SK-N-SH treated with all-trans-retinoic acid at 6 μM for 48 hours (cell line): ENCODE data around the gene BICRAL.
A peak's percentile ranks its signal among the peaks of the same experiment; 100 is the strongest.

Experiments
- ATAC-seq: fragments of 200-7000 bp; cut with Tn5 transposase; 3 replicates; pipeline ENCODE4 v1.9.1; 2020; ENCODE audit warnings: mild to moderate bottlenecking, moderate library complexity
- ARNTL ChIP-seq: fragments of 450-650 bp; formaldehyde crosslinking; IDR thresholded peaks from 2 replicates; pipeline ENCODE4 v1.5.0; 2020; ENCODE audit warnings: low read depth, mild to moderate bottlenecking, moderate library complexity, borderline replicate concordance
- BACH2 ChIP-seq: fragments of 250-450 bp; sonication (Bioruptor Pico); IDR thresholded peaks from 2 replicates; pipeline ENCODE4 v1.9.0; 2021; ENCODE audit warnings: mild to moderate bottlenecking, borderline replicate concordance
- CREB5 ChIP-seq: fragments of 250-450 bp; sonication (Bioruptor Pico); IDR thresholded peaks from 2 replicates; pipeline ENCODE4 v1.5.1; 2020; ENCODE audit warnings: low read depth, mild to moderate bottlenecking, moderate library complexity
- CSDC2 ChIP-seq: fragments of 250-450 bp; sonication (Bioruptor Pico); IDR thresholded peaks from 2 replicates; pipeline ENCODE4 v1.5.0; 2020; ENCODE audit warnings: mild to moderate bottlenecking, moderate library complexity
- CSRNP3 ChIP-seq: fragments of 250-450 bp; sonication (Bioruptor Pico); IDR thresholded peaks from 2 replicates; pipeline ENCODE4 v1.5.1; 2021; ENCODE audit warnings: mild to moderate bottlenecking, moderate library complexity
- ESRRG ChIP-seq: fragments of 250-450 bp; sonication (Bioruptor Pico); IDR thresholded peaks from 2 replicates; pipeline ENCODE4 v1.6.1; 2021; ENCODE audit warnings: mild to moderate bottlenecking
- GLIS3 ChIP-seq: fragments of 250-450 bp; sonication (Bioruptor Pico); IDR thresholded peaks from 2 replicates; pipeline ENCODE4 v1.5.0; 2020; ENCODE audit warnings: mild to moderate bottlenecking, moderate library complexity
- OSR1 ChIP-seq: fragments of 250-450 bp; sonication (Bioruptor Pico); IDR thresholded peaks from 2 replicates; pipeline ENCODE4 v1.8.0; 2022; ENCODE audit warnings: moderate library complexity, mild to moderate bottlenecking, inconsistent platforms
- POU6F1 ChIP-seq: fragments of 250-450 bp; sonication (Bioruptor Pico); IDR thresholded peaks from 2 replicates; pipeline ENCODE4 v1.8.0; 2021; ENCODE audit warnings: low read depth, mild to moderate bottlenecking, moderate library complexity, borderline replicate concordance
- PPARA ChIP-seq: fragments of 250-450 bp; sonication (Bioruptor Pico); IDR thresholded peaks from 2 replicates; pipeline ENCODE4 v1.5.0; 2020; ENCODE audit warnings: mild to moderate bottlenecking, borderline replicate concordance
- RARB ChIP-seq: fragments of 250-450 bp; sonication (Bioruptor Pico); IDR thresholded peaks from 2 replicates; pipeline ENCODE4 v1.8.0; 2021; ENCODE audit warnings: mild to moderate bottlenecking, moderate library complexity
- SNAI2 ChIP-seq: fragments of 250-450 bp; sonication (Bioruptor Pico); IDR thresholded peaks from 2 replicates; pipeline ENCODE4 v1.5.0; 2020; ENCODE audit warnings: mild to moderate bottlenecking, moderate library complexity
- TCF4 ChIP-seq: fragments of 250-450 bp; sonication (Bioruptor Pico); IDR thresholded peaks from 2 replicates; pipeline ENCODE4 v1.8.0; 2021; ENCODE audit warnings: mild to moderate bottlenecking, moderate library complexity, borderline replicate concordance
- ZC3H10 ChIP-seq: fragments of 250-450 bp; sonication (Bioruptor Pico); IDR thresholded peaks from 2 replicates; pipeline ENCODE4 v1.5.1; 2021; ENCODE audit warnings: mild to moderate bottlenecking, moderate library complexity
- ZFP30 ChIP-seq: fragments of 450-650 bp; formaldehyde crosslinking; IDR thresholded peaks from 2 replicates; pipeline ENCODE4 v1.5.0; 2022; ENCODE audit warnings: mild to moderate bottlenecking, moderate library complexity
- ZNF565 ChIP-seq: fragments of 450-650 bp; formaldehyde crosslinking; conservative IDR thresholded peaks from 2 replicates; pipeline ENCODE4 v1.5.0; 2020; ENCODE audit warnings: low read depth, mild to moderate bottlenecking, moderate library complexity
- ZNF70 ChIP-seq: fragments of 450-650 bp; formaldehyde crosslinking; IDR thresholded peaks from 2 replicates; pipeline ENCODE4 v1.5.0; 2020; ENCODE audit warnings: mild to moderate bottlenecking, moderate library complexity
- TF ChIP-seq, protein P1 (sequence below): fragments of 250-450 bp; sonication (Bioruptor Pico); IDR thresholded peaks from 2 replicates; pipeline ENCODE4 v1.8.0; 2020; ENCODE audit warnings: mild to moderate bottlenecking, moderate library complexity, borderline replicate concordance

The BICRAL gene

DNA sequence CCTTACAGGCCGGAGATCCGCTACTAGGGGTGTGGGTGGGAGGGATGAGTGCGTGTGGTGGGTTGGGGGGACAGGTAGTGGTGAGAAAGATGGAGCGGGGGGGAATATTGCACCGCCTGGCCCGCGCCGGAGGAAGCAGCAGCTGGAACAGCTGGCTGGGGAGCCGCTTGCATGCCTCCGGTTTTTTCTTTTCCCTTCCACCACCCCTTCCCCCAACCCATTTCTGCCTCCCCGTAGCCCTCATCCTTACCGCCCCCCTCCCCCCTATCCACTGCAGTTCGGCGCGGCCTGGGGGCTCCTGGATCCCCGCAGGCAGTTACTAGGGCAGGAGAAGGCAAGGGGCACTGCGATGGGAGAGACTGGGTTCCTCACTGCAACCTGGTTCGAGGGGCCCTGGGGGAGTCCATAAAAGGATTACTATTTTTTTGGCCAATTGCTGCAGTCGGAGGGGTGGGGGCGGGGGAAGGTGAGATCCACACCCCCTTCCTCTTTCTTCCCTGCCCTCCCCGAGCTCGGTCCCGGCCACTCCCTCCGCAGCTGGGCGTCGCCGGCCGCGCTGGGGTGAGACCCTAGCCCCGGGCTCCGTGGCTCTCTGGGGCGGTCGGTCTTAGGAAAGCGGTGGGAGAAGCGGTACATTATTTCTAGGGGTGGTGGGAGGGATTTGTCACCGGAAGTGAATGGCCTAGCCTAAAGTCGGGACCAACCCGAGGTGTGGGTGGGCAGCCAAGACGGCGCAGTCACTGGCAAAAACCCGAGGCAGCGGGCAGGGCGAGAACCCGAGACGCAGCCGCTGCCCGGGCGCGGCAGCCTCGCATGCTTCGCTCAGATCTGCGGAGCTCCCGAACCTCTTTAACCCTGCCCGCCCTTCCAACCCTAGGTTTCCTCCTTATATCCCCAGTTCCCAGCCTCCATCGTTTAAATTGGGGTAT, 35.1 kb upstream of the BICRAL start:
- TF ChIP-seq GLIS3 (0 out of 2 replicates have a peak, but pooled peaks have one; percentile 47), CSRNP3 (CRISPR knock-in tag) (0 out of 2 replicates have a peak, but pooled peaks have one; percentile 18), ZFP30 (no peak)
- ATAC-seq, result peak; percentile 75

DNA sequence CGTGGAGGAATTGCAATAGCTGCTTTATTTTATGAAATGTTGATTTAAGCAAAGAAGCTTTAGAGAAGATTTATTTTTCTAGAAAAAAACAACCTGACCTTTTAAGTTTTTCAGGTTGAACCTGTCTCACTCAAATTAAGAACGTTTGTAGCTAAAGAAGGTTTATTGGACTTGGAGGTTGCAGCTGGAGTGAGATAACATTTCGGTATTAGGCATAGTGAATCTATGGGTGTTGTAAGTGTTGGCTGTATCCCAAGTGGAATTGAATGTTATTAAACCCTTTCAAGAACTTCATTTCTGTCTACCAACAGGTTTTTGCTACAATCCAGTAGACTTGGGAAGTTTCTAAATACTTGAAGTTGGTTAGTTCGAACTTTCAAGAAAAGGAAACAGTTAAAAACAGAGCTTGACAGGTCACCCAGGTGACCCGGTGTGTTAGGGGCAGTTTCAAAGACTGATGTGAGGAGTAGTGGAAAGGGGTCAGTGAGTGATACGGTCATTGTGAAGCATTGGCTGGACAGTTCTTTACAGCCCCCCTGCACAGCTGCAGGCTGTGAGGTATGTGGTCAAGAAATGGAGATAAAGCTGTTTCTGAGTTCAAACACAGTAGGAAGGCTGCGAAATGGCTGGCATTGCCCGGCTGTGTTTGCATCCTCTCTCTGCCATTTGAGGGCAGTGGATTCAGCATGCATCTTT, 33.5 kb upstream of the BICRAL start:
- ATAC-seq, result no peak
- no peak for TF ChIP-seq SNAI2 (CRISPR knock-in tag)
- no peak for TF ChIP-seq ZNF565 (CRISPR knock-in tag)
- TF ChIP-seq, protein P1, sequence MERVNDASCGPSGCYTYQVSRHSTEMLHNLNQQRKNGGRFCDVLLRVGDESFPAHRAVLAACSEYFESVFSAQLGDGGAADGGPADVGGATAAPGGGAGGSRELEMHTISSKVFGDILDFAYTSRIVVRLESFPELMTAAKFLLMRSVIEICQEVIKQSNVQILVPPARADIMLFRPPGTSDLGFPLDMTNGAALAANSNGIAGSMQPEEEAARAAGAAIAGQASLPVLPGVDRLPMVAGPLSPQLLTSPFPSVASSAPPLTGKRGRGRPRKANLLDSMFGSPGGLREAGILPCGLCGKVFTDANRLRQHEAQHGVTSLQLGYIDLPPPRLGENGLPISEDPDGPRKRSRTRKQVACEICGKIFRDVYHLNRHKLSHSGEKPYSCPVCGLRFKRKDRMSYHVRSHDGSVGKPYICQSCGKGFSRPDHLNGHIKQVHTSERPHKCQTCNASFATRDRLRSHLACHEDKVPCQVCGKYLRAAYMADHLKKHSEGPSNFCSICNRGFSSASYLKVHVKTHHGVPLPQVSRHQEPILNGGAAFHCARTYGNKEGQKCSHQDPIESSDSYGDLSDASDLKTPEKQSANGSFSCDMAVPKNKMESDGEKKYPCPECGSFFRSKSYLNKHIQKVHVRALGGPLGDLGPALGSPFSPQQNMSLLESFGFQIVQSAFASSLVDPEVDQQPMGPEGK (CRISPR knock-in tag), result no peak
- TF ChIP-seq CREB5 (CRISPR knock-in tag), result no peak

DNA sequence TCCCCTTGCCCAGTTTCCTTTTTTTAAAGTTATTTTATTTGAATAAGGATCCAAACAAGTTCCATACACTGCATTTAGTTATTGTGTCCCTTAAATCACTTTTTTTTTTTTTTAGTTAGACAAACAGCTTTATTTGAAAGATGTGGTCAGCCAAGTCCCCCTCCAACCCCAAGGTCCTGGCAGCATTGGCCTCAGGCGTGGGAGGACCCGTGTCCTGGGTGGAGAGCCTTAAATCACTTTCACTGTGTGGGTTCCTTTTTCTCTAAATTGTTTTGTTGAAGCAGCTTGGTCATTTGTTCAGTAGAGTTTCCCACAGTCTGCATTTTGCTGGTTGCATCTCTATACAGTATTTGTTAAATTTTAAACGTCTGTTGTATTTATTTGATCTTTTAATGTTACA, 30.8 kb upstream of the BICRAL start:
- no peak for ATAC-seq

GRCh38 chr6:42754759-42755158, 27.1 kb upstream of the BICRAL start:
- TF ChIP-seq POU6F1, result no peak
- no peak for TF ChIP-seq CSDC2 (CRISPR knock-in tag)

More for the DNA sequence above, 30.8 kb upstream of the BICRAL start:
- no peak for TF ChIP-seq TCF4 (CRISPR knock-in tag)
- TF ChIP-seq ZFP30, result no peak
- no peak for TF ChIP-seq BACH2
- TF ChIP-seq ARNTL (CRISPR knock-in tag), result no peak
- TF ChIP-seq PPARA (CRISPR knock-in tag), result no peak
- TF ChIP-seq CSDC2 (CRISPR knock-in tag), result no peak
- no peak for TF ChIP-seq RARB (CRISPR knock-in tag)
- no peak for TF ChIP-seq POU6F1
- no peak for TF ChIP-seq SNAI2 (CRISPR knock-in tag)
- no peak for TF ChIP-seq ZNF70
- TF ChIP-seq ZC3H10 (CRISPR knock-in tag), result no peak
- no peak for TF ChIP-seq OSR1
- TF ChIP-seq, protein P1 (CRISPR knock-in tag), result no peak
- TF ChIP-seq ESRRG (CRISPR knock-in tag), result no peak

More at GRCh38 chr6:42754759-42755158, 27.1 kb upstream of the BICRAL start:
- no peak for ATAC-seq
